ENCODE measurements around the gene FANCE.

- TF ChIP-seq POLR2A (IDR thresholded peaks at IDR 0.05) (no peak), CTCF (IDR thresholded peaks at IDR 0.05) (no peak)
Observed at GRCh38 chr6:35508542-35508941, 56.4 kb downstream of the FANCE start.
